ENCODE data around the gene WWP2.

The WWP2 gene

GRCh38 chr16:69928856-69929400 lies 166.8 kb downstream of the WWP2 start:
- no peak for DNase-seq (ENCODE audit: low read depth)

GRCh38 chr16:69929480-69929879 lies 167.3 kb downstream of the WWP2 start:
- no peak for DNase-seq (ENCODE audit: low read depth)

- no peak for DNase-seq (ENCODE audit: low read depth)
Observed at GRCh38 chr16:69930117-69930776, 168.1 kb downstream of the WWP2 start.

DNA sequence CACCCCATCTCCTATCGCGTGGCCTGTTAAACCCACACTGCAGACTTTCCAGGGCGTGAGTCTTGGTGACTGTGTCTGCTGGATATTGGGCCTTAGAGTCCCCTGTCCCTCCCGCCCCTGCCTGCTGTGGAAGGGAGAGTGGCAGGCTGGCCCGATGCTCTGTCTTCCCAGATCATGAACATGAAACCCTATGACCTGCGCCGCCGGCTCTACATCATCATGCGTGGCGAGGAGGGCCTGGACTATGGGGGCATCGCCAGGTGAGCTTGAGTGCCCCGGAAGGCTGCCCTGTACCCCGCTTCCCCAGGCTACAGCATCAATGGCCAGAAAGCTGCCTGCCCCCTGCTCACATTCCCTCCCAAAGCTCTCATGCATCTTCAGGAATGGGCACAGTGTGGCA lies 169.5 kb downstream of the WWP2 start:
- DNase-seq (ENCODE audit: low read depth), result no peak

GRCh38 chr16:69932228-69932627 lies 170.1 kb downstream of the WWP2 start:
- DNase-seq (ENCODE audit: low read depth), result no peak

- no peak for DNase-seq (ENCODE audit: low read depth)
Observed at GRCh38 chr16:69932691-69933392, 170.7 kb downstream of the WWP2 start.

- DNase-seq (ENCODE audit: low read depth), result no peak
Observed at GRCh38 chr16:69934044-69934443, 171.9 kb downstream of the WWP2 start.

DNA sequence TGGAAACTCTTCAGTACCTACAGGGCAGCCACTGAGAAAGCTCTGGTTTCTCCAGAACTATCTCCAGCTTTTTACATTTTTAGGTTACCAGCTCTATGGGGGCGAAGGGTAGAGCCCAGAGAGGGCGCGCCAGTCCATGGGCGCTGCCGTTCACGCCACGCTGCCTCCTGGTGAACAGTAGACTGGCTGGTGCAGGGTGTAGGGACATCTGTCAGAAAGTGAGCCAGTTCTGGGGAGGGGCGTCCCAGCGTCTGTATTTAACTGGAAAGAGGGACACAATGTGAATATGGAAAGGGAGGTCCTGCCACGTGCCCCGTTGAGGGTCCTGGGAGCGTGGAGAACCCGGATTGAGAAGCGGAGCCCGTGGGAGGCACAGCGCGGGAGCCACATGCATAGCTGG lies 172.6 kb downstream of the WWP2 start:
- DNase-seq (ENCODE audit: low read depth), result no peak

- no peak for DNase-seq (ENCODE audit: low read depth)
Observed at GRCh38 chr16:69935278-69935711, 173.2 kb downstream of the WWP2 start.

GRCh38 chr16:69935740-69936139 lies 173.6 kb downstream of the WWP2 start:
- no peak for DNase-seq (ENCODE audit: low read depth)

GRCh38 chr16:69936252-69936651 lies 174.1 kb downstream of the WWP2 start:
- no peak for DNase-seq (ENCODE audit: low read depth)

DNA sequence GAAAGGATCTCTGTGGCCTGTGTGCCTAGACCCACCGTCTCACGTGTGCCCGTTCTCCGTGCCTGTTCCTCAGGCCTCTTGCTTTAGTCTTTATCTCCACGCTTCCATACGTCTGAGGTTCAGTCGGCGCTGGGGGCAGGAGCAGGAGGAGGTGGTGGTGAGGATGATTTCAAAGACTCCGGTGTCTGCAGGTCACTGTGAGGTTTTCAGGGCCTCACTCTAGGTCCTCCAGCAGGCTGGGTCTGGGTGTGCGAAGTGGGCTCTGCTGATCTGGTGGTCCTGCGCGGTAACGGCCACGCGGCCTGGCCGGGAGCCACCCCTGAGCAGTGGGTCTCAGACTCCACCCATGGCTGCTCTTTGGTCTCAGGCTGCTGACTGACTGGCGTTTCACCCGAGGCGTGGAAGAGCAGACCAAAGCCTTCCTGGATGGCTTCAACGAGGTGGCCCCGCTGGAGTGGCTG lies 174.6 kb downstream of the WWP2 start:
- DNase-seq (ENCODE audit: low read depth), result no peak

DNA sequence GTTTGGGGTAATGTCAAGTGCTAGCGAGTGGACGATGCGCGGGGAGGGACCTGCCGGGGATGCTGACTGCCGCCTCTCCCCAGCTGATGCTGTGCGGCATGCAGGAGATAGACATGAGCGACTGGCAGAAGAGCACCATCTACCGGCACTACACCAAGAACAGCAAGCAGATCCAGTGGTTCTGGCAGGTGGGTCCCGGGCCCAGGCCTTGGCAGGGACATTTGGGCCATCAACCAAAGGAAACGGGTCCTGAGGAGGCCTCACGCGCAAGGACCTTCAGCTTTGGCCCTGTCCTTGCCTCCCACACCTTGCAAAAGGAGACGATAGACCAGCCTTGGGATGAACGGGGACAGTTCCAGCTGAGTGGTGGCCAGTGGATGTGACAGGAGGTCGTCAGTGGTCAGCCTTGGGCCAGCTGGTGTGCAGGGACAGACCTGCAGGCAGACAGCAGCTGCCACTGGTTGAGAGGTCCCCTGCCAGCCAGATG lies 175.4 kb downstream of the WWP2 start:
- DNase-seq (ENCODE audit: low read depth), result no peak

- no peak for DNase-seq (ENCODE audit: low read depth)
Observed at GRCh38 chr16:69938981-69939820, 177.1 kb downstream of the WWP2 start.

GRCh38 chr16:69939821-69940585 lies 177.9 kb downstream of the WWP2 start:
- no peak for DNase-seq (ENCODE audit: low read depth)

DNA sequence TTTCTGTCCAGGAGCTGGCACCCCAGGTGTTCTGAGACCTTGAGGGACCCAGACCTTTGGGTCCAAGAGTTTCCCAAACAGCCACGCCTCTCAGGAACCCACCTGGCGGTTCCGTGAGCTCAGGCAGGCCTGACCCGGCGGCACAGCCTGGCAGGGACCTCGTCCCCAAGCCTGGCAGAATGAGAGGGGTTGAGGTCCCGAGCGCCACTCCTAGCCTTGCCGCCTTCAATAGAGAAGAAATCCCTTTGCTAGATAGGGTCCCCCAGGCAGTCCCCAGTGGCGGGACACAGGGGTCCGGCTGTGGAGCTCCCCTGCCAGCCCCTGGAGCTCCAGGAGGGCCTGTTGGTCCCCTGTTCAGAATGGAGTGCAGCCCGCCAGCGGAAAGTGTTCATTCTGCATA lies 178.5 kb downstream of the WWP2 start:
- DNase-seq (ENCODE audit: low read depth), result no peak

GRCh38 chr16:69941251-69942098 lies 179.3 kb downstream of the WWP2 start:
- no peak for DNase-seq (ENCODE audit: low read depth)

GRCh38 chr16:69942099-69942491 lies 180.0 kb downstream of the WWP2 start:
- no peak for DNase-seq (ENCODE audit: low read depth)

DNA sequence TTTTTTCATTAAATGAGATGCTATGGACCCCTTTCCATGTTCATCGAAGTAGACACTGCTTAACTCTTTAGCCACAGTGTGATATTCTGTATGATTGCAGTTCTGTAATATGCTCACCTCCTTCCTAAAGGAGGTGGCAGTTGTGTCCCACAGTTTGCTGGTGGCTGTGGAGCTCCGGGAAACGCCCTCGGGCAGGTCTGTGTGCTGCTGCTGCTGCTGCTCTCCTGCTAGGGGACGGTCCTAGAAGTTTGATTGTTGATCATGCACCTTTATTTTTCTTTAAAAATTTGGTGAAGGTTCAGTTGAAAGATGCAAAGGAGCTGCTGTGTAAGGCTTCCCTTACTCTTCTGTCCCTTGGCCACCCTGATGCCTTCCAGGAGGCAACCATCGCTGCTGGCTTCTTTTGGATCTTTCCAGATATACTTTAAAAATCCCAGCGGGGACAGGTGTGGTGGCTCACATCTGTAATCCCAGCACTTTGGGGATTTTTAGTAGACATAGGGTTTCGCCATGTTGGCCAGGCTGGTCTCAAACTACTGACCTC lies 180.6 kb downstream of the WWP2 start:
- DNase-seq (ENCODE audit: low read depth), result no peak
